ENCODE data around the gene USF2.

- TF ChIP-seq, protein P1, sequence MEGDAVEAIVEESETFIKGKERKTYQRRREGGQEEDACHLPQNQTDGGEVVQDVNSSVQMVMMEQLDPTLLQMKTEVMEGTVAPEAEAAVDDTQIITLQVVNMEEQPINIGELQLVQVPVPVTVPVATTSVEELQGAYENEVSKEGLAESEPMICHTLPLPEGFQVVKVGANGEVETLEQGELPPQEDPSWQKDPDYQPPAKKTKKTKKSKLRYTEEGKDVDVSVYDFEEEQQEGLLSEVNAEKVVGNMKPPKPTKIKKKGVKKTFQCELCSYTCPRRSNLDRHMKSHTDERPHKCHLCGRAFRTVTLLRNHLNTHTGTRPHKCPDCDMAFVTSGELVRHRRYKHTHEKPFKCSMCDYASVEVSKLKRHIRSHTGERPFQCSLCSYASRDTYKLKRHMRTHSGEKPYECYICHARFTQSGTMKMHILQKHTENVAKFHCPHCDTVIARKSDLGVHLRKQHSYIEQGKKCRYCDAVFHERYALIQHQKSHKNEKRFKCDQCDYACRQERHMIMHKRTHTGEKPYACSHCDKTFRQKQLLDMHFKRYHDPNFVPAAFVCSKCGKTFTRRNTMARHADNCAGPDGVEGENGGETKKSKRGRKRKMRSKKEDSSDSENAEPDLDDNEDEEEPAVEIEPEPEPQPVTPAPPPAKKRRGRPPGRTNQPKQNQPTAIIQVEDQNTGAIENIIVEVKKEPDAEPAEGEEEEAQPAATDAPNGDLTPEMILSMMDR (optimal IDR thresholded peaks at IDR 0.05 in 1 of 3, IDR thresholded peaks at IDR 0.05 in 1 of 3, conservative IDR thresholded peaks at IDR 0.05 in 1 of 3; ENCODE audit: extremely low read depth in 1 of 3, insufficient read depth in 2 of 3, low read length in 3 of 3): no peak
- no peak for TF ChIP-seq EZH2 (IDR thresholded peaks at IDR 0.05; ENCODE audit: low read length)
These were observed 12.5 kb downstream of the USF2 start for GRCh38 chr19:35281303-35281702.

Measured in keratinocyte (primary cell).